ENCODE data around the gene ARG2. TPM values are rescaled to one million over a fixed set of nuclear protein-coding genes. Genes with fewer than 3 reads are reported as not detected.

The ARG2 gene
- polyA plus RNA-seq, 1 donor (not counting 4 experiments of a cell fraction or from before 2014, with no cell fraction given): 8.2 TPM

DNA sequence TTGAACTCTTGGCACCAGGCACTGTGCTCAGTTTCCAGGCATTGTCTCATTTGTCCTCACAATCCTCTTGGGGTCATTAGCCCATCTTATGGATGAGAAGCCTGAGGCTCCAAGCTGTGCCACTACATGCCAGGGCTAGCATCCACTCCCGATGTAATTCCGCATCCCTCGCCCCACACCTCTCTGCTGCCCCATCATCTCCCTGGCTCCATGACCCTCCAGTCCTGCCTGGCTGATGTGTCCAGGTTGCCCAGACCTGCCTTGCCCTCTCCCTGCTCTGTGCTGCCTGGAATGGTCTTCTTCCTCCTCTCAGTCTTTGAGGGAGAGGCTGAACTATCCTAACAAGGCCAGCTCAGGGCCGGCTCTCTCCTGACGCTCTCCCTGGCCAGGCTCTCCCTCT is 47.1 kb upstream of the ARG2 start:
- Histone ChIP-seq H3K4me1 (ENCODE audit: control insufficient read depth, extremely low read depth, insufficient read depth, low read length) (no peaks in the 10 kb centered on the region), H3K27me3 (ENCODE audit: control insufficient read depth, extremely low read depth, insufficient read depth, low read length) (no peaks in the 10 kb centered on the region), H3K9ac (ENCODE audit: control insufficient read depth, extremely low read depth, insufficient read depth, low read length) (no peak overlapping the region), H3K79me2 (ENCODE audit: control insufficient read depth, insufficient read depth, low read length) (no peaks in the 10 kb centered on the region), H3K4me3 (ENCODE audit: control insufficient read depth in 2 of 3, extremely low read depth in 1 of 3, insufficient read depth in 2 of 3, low read depth in 1 of 3, low read length in 3 of 3) (no peak overlapping the region), H4K20me1 (ENCODE audit: control insufficient read depth, extremely low read depth, insufficient read depth, low read length) (no peaks in the 10 kb centered on the region), H3K36me3 (ENCODE audit: control insufficient read depth in 2 of 2, extremely low read depth in 1 of 2, insufficient read depth in 2 of 2, low read length in 2 of 2) (no peaks in the 10 kb centered on the region), H3K9me1 (ENCODE audit: control insufficient read depth, extremely low read depth, insufficient read depth, low read length) (no peaks in the 10 kb centered on the region), H3K9me3 (ENCODE audit: control insufficient read depth, low read depth, low read length) (no peaks in the 10 kb centered on the region), H3K27ac (ENCODE audit: control insufficient read depth, insufficient read depth, low read length) (no peak overlapping the region), H2AFZ (ENCODE audit: control insufficient read depth, low read length) (no peak overlapping the region), H3K4me2 (ENCODE audit: control insufficient read depth, extremely low read depth, insufficient read depth, low read depth, low read length) (no peak overlapping the region)
- no peak for TF ChIP-seq EZH2 (IDR thresholded peaks at IDR 0.05; ENCODE audit: low read length)
- TF ChIP-seq, protein P1, sequence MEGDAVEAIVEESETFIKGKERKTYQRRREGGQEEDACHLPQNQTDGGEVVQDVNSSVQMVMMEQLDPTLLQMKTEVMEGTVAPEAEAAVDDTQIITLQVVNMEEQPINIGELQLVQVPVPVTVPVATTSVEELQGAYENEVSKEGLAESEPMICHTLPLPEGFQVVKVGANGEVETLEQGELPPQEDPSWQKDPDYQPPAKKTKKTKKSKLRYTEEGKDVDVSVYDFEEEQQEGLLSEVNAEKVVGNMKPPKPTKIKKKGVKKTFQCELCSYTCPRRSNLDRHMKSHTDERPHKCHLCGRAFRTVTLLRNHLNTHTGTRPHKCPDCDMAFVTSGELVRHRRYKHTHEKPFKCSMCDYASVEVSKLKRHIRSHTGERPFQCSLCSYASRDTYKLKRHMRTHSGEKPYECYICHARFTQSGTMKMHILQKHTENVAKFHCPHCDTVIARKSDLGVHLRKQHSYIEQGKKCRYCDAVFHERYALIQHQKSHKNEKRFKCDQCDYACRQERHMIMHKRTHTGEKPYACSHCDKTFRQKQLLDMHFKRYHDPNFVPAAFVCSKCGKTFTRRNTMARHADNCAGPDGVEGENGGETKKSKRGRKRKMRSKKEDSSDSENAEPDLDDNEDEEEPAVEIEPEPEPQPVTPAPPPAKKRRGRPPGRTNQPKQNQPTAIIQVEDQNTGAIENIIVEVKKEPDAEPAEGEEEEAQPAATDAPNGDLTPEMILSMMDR (optimal IDR thresholded peaks at IDR 0.05 in 1 of 3, IDR thresholded peaks at IDR 0.05 in 1 of 3, conservative IDR thresholded peaks at IDR 0.05 in 1 of 3; ENCODE audit: extremely low read depth in 1 of 3, insufficient read depth in 2 of 3, low read length in 3 of 3): no peak
- dilution Hi-C loops (cut with MboI; ENCODE audit: extremely low pct_ligation_motif_present, low sequenced_read_pairs): no loop called here
- FAIRE-seq (no peak), DNase-seq (ENCODE audit: low read depth, low spot score) (no peak)

DNA sequence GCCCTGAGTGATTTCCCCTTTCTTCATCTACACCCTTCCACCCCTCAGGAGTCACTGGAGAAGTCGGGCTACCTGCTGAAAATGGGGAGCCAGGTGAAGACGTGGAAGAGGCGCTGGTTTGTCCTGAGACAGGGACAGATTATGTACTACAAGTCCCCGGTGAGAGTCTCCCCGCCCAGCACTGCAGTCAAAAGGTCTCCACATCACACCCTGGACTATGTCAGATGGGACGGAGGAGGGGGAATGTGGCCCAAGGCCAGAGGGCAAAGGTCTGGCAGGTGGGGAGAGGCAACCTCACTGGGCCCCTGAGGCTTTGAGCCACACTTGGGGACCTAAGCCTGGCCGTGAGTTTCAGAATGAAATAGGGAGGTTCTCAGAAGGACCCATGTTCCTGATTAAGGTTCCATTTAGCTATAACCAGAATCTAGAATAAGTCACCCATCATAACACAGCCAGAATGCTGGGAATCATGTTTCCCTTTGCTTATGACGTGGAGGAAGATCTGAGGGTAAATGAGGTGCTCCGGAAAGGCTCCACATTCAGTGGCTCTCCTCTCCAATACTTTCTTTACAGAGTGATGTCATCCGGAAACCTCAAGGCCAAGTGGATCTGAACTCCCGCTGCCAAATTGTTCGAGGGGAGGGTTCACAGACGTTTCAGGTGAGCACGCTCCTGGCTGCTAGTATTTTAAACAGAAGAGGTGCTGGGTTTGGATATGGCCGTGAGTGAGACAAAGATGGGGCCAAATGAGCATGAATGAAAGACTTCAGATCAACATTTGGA is 46.3 kb upstream of the ARG2 start:
- TF ChIP-seq EZH2 (IDR thresholded peaks at IDR 0.05; ENCODE audit: low read length): no peak
- TF ChIP-seq, protein P1 (optimal IDR thresholded peaks at IDR 0.05 in 1 of 3, IDR thresholded peaks at IDR 0.05 in 1 of 3, conservative IDR thresholded peaks at IDR 0.05 in 1 of 3; ENCODE audit: extremely low read depth in 1 of 3, insufficient read depth in 2 of 3, low read length in 3 of 3): no peak

More for the DNA sequence above, 46.3 kb upstream of the ARG2 start:
- Histone ChIP-seq H3K27me3 (ENCODE audit: control insufficient read depth, extremely low read depth, insufficient read depth, low read length) (no peaks in the 10 kb centered on the region), H3K9ac (ENCODE audit: control insufficient read depth, extremely low read depth, insufficient read depth, low read length) (no peak overlapping the region), H2AFZ (ENCODE audit: control insufficient read depth, low read length) (no peak overlapping the region), H3K27ac (ENCODE audit: control insufficient read depth, insufficient read depth, low read length) (no peak overlapping the region), H3K4me3 (ENCODE audit: control insufficient read depth in 2 of 3, extremely low read depth in 1 of 3, insufficient read depth in 2 of 3, low read depth in 1 of 3, low read length in 3 of 3) (no peak overlapping the region), H3K4me1 (ENCODE audit: control insufficient read depth, extremely low read depth, insufficient read depth, low read length) (no peaks in the 10 kb centered on the region), H3K9me1 (ENCODE audit: control insufficient read depth, extremely low read depth, insufficient read depth, low read length) (no peaks in the 10 kb centered on the region), H3K9me3 (ENCODE audit: control insufficient read depth, low read depth, low read length) (no peaks in the 10 kb centered on the region), H4K20me1 (ENCODE audit: control insufficient read depth, extremely low read depth, insufficient read depth, low read length) (no peaks in the 10 kb centered on the region), H3K36me3 (ENCODE audit: control insufficient read depth in 2 of 2, extremely low read depth in 1 of 2, insufficient read depth in 2 of 2, low read length in 2 of 2) (peaks cover 0 to 6% of the 10 kb centered on the region in 2 experiments), H3K79me2 (ENCODE audit: control insufficient read depth, insufficient read depth, low read length) (no peaks in the 10 kb centered on the region), H3K4me2 (ENCODE audit: control insufficient read depth, extremely low read depth, insufficient read depth, low read depth, low read length) (no peak overlapping the region)
- DNase-seq (ENCODE audit: low read depth, low spot score) (no peak), FAIRE-seq (no peak)
- dilution Hi-C loops (cut with MboI; ENCODE audit: extremely low pct_ligation_motif_present, low sequenced_read_pairs): no loop called here

Data from keratinocyte (primary cell).